ENCODE results near the gene SLC25A17.
A peak's percentile ranks its signal among the peaks of the same experiment; 100 is the strongest.
"Not testable (repeated sequence)": the region's sequence is repeated elsewhere in the genome, so short reads cannot be mapped to it uniquely, and the experiment has no call there.

The SLC25A17 gene, protein sequence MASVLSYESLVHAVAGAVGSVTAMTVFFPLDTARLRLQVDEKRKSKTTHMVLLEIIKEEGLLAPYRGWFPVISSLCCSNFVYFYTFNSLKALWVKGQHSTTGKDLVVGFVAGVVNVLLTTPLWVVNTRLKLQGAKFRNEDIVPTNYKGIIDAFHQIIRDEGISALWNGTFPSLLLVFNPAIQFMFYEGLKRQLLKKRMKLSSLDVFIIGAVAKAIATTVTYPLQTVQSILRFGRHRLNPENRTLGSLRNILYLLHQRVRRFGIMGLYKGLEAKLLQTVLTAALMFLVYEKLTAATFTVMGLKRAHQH

DNA sequence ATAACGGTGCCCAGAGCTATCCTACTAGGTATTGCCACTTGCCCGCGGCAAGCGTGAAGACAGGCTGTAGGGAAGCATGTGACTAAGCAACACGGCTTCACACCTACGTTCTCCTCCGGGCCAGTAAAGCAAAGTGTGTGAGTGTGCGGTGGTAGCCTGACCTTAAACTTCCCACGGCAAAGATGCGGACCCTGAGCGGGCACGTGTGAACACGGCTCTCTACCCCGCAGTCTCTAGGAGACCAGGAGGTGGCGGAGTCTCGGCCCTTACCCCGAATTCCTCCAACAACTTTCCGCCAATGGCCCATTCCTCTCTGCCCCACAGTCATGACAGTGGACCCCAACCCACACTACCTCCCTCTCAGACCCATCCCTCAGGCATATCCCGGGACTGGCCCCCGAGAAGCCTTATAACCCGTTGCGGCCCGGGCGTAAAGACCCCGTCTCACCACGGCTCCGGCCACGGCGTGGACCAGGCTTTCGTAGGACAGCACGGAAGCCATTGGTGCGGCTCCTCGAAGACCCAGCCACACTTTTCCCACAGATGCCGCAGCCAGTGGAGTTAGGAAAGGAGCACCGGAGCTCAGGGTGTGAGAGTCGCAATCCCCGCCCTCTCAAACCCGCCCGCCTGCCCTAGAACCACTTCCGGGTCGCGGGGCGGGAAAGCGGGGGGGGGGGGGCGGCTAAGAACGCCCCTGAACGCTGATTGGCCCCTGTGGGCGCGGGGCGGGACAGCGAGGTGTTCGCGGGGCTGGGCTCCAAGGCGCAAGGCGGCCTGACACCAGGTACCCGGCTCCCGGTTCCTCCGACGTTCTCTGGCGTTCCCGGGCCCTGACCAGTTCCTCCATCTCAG is at the start of gene SLC25A17:
Gene SLC25A17, minus strand, starts transcription at position 600 of the 852 bp plus-strand sequence. Its CDS starts 98 bp downstream, at position 502.
- H3K27me3 Mint-ChIP-seq, result no peaks in the 10 kb centered on the region
- H3K4me3 Mint-ChIP-seq, result peak within 1 kb of the TSS; percentile 75 to 82
- no peaks in the 10 kb centered on the region for H3K9me3 Mint-ChIP-seq
- H3K4me1 Mint-ChIP-seq, result peaks cover 35% of the 10 kb centered on the region
- peak; percentile 76 to 84 for DNase-seq
- peak; percentile 97 for ATAC-seq
- peak within 1 kb of the TSS; percentile 94 to 98 for H3K27ac Mint-ChIP-seq

DNA sequence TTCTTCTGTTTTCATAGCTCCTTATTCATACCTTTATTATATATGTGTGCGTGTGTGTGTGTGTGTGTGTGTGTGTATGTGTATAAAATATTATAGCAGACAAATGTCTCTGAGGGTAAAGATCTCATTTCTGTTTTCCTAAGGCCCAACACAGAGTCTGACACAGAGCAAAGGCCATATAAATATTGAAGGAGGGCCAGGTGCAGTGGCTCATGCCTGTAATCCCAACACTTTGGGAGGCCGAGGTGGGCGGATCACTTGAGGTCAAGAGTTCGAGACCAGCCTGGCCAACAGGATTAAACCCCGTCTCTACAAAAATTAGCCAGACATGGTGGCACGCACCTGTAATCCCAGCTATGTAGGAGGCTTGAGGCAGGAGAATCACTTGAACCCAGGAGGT is 49.2 kb upstream of the SLC25A17 start:
- H3K27me3 Mint-ChIP-seq, ATAC-seq, H3K27ac Mint-ChIP-seq, H3K9me3 Mint-ChIP-seq, H3K4me3 Mint-ChIP-seq, DNase-seq: not testable (repeated sequence)
- peaks cover 11% of the 10 kb centered on the region for H3K4me1 Mint-ChIP-seq

DNA sequence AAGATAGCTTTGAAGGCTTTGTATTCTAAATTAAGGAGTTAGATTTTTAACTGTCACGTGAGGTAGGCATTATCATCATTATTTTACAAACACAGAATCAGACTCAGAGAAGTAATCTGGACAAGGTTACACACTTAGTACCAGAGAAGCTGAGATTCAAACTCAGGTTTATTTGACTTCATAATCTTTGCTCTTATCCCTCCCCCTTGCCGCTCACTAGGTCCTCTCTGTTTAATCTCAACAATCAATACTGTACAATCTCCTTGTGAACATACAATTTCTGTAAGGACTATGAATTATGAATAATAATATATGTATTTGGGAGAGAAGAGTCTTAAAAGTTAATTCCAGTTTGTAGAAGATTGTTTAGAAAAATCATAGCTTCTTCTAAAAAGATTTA is 48.0 kb upstream of the SLC25A17 start:
- no peak overlapping the region for H3K27ac Mint-ChIP-seq
- no peaks in the 10 kb centered on the region for H3K27me3 Mint-ChIP-seq
- H3K4me3 Mint-ChIP-seq, result no peak overlapping the region
- peaks cover 22% of the 10 kb centered on the region for H3K4me1 Mint-ChIP-seq
- DNase-seq, result no peak
- ATAC-seq, result no peak
- no peaks in the 10 kb centered on the region for H3K9me3 Mint-ChIP-seq

DNA sequence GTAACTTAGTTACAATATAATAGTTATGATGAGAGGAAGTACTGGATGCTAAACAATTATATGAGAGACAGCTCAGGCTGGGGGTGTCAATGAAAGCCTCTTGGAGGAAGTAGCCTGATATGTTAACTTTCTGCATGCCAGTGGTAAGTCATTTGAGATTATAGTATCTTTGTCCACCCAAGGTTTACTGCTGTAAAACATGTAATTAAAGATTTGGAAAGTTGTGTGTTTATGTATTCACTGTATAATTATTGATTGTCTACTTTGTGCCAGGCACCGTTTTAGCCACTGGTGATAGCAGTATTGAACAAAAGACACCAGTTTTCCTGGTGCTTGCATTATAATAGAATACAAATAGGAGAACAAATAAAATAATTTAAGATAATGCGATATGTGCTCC is 43.4 kb upstream of the SLC25A17 start:
- H3K4me3 Mint-ChIP-seq, result no peak overlapping the region
- H3K27ac Mint-ChIP-seq, result peak overlapping the region in 1 of 2 donors; percentile 81

GRCh38 chr22:40862013-40862412 is 42.9 kb upstream of the SLC25A17 start, which contains the start of gene DNAJB7:
TSS of gene DNAJB7 (minus strand) at chr22:40862113. CDS start at chr22:40861994, 119 bp downstream.
- no peaks in the 10 kb centered on the region for H3K9me3 Mint-ChIP-seq
- no peaks in the 10 kb centered on the region for H3K27me3 Mint-ChIP-seq
- peaks cover 43% of the 10 kb centered on the region for H3K4me1 Mint-ChIP-seq
- peak within 1 kb of the TSS in 1 of 2 donors; percentile 81 for H3K27ac Mint-ChIP-seq
- ATAC-seq (no peak), DNase-seq (no peak)
- no peak within 1 kb of the TSS for H3K4me3 Mint-ChIP-seq

More for the DNA sequence above, 43.4 kb upstream of the SLC25A17 start:
- H3K4me1 Mint-ChIP-seq, result peaks cover 42% of the 10 kb centered on the region
- no peaks in the 10 kb centered on the region for H3K27me3 Mint-ChIP-seq
- no peaks in the 10 kb centered on the region for H3K9me3 Mint-ChIP-seq
- ATAC-seq (no peak), DNase-seq (no peak)

GRCh38 chr22:40857309-40857855 is 38.2 kb upstream of the SLC25A17 start:
- peak overlapping the region; percentile 99 to 100 for H3K27ac Mint-ChIP-seq
- H3K27me3 Mint-ChIP-seq, result no peaks in the 10 kb centered on the region
- H3K9me3 Mint-ChIP-seq, result no peaks in the 10 kb centered on the region
- no peak for DNase-seq
- H3K4me3 Mint-ChIP-seq, result peak overlapping the region; percentile 92 to 100
- peaks cover 54% of the 10 kb centered on the region for H3K4me1 Mint-ChIP-seq
- ATAC-seq, result no peak

- H3K27me3 Mint-ChIP-seq, result no peaks in the 10 kb centered on the region
- peaks cover 57% of the 10 kb centered on the region for H3K4me1 Mint-ChIP-seq
- peak within 1 kb of the TSS; percentile 99 to 100 for H3K27ac Mint-ChIP-seq
- H3K9me3 Mint-ChIP-seq, result no peaks in the 10 kb centered on the region
- DNase-seq (peak; percentile 97 to 98), ATAC-seq (peak; percentile 96)
- peak within 1 kb of the TSS; percentile 92 to 100 for H3K4me3 Mint-ChIP-seq
Observed at GRCh38 chr22:40856513-40857308, 37.6 kb upstream of the SLC25A17 start, which contains the start of the genes ST13 and XPNPEP3. TSS of gene ST13 (minus strand) at chr22:40856639. CDS start at chr22:40856540, 99 bp downstream. TSS of gene XPNPEP3 (plus strand) at chr22:40857148. CDS start at chr22:40857182, 34 bp downstream.

- peaks cover 62% of the 10 kb centered on the region for H3K4me1 Mint-ChIP-seq
- peak overlapping the region; percentile 99 to 100 for H3K27ac Mint-ChIP-seq
- DNase-seq (no peak), ATAC-seq (peak; percentile 29)
- H3K4me3 Mint-ChIP-seq, result peak overlapping the region; percentile 92 to 100
- no peaks in the 10 kb centered on the region for H3K27me3 Mint-ChIP-seq
- H3K9me3 Mint-ChIP-seq, result no peaks in the 10 kb centered on the region
Observed at GRCh38 chr22:40855979-40856512, 36.9 kb upstream of the SLC25A17 start.

DNA sequence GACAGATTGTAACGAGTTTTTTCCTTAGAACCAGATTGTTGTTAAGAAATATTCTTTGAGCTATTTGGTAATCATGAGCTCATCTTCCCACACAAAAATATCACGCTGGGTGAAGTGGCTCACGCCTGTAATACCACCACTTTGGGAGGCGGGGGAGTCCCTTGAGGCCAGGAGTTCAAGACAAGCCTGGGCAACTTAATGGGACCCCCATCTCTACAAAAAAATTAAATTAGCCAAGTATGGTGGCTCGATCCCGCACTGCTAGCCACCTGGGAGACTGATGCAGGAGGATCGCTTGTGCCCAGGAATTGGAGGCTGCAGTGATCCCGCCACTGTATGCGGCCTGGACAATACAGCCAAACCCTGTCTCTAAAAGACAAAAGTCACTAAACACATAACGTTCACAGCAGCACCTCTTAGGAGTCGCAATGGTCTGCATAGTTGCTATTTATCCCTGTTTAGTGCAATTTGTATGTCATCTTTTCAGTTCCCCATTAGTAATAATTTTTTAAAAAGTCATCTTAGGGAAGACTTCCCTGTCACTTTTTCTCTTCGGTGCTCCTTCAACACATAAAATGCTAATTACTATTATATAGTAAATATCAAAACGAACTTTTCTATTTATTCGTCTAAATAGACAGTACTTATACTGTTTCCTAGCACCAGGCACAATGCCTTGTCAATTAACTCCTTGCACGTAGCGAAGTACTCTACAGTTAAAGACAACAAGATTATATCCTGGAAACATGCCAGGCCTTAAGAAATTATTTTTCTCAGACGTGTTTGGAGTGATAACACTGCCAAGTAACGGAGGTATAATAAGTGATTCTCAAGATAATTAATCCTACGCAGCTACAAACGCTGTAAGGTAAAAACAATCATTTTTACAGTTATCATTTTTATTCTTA is 36.2 kb upstream of the SLC25A17 start:
- ATAC-seq, result no peak
- H3K27me3 Mint-ChIP-seq, result no peaks in the 10 kb centered on the region
- H3K4me3 Mint-ChIP-seq, result peak overlapping the region; percentile 92 to 100
- DNase-seq, result no peak
- peaks cover 62% of the 10 kb centered on the region for H3K4me1 Mint-ChIP-seq
- no peaks in the 10 kb centered on the region for H3K9me3 Mint-ChIP-seq
- H3K27ac Mint-ChIP-seq, result peak overlapping the region; percentile 76 to 90

- Mint-ChIP-seq H3K9me3 (no peaks in the 10 kb centered on the region), H3K27ac (peak overlapping the region; percentile 48 to 90), H3K4me1 (peaks cover 62% of the 10 kb centered on the region), H3K4me3 (peak overlapping the region; percentile 50 to 92), H3K27me3 (no peaks in the 10 kb centered on the region)
- ATAC-seq (no peak), DNase-seq (no peak)
Observed at GRCh38 chr22:40853961-40854360, 34.8 kb upstream of the SLC25A17 start.

GRCh38 chr22:40853333-40853732 is 34.2 kb upstream of the SLC25A17 start:
- peak overlapping the region; percentile 50 to 92 for H3K4me3 Mint-ChIP-seq
- H3K9me3 Mint-ChIP-seq, result no peaks in the 10 kb centered on the region
- no peaks in the 10 kb centered on the region for H3K27me3 Mint-ChIP-seq
- H3K27ac Mint-ChIP-seq, result peak overlapping the region; percentile 48 to 90
- no peak for DNase-seq
- peaks cover 59% of the 10 kb centered on the region for H3K4me1 Mint-ChIP-seq
- ATAC-seq, result no peak

GRCh38 chr22:40845816-40846215 is 26.7 kb upstream of the SLC25A17 start:
- ATAC-seq, H3K9me3 Mint-ChIP-seq, DNase-seq, H3K4me3 Mint-ChIP-seq, H3K27me3 Mint-ChIP-seq: not testable (repeated sequence)
- Mint-ChIP-seq H3K27ac (peak overlapping the region in 1 of 2 donors; percentile 59), H3K4me1 (peaks cover 26% of the 10 kb centered on the region)

- Mint-ChIP-seq H3K4me3 (no peak overlapping the region), H3K27me3 (no peaks in the 10 kb centered on the region), H3K9me3 (no peaks in the 10 kb centered on the region), H3K27ac (no peak overlapping the region), H3K4me1 (peaks cover 21% of the 10 kb centered on the region)
- DNase-seq (no peak), ATAC-seq (no peak)
Observed at GRCh38 chr22:40844951-40845350, 25.8 kb upstream of the SLC25A17 start.

DNA sequence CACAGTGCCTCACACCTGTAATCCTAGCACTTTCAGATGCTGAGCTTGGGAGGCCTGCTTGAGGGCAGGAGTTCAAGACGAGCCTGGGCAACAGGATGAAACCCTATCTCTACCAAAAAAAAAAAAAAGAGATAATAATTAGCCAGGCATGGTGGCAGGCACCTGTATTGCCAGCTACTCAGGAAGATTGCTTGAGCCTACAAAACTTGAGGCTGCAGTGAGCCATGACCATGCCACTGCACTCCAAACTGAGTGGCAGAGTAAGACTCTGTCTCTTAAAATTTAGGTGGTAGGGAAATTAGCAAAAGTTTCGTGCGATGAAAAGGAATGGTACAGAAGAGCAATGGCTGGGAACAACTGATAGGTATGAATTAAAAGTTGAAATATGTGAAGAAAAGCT is 19.3 kb upstream of the SLC25A17 start:
- no peaks in the 10 kb centered on the region for H3K27me3 Mint-ChIP-seq
- no peak for ATAC-seq

More for the DNA sequence above, 19.3 kb upstream of the SLC25A17 start:
- DNase-seq, result no peak
- no peak overlapping the region for H3K4me3 Mint-ChIP-seq
- H3K27ac Mint-ChIP-seq, result peak overlapping the region in 1 of 2 donors; percentile 2
- no peaks in the 10 kb centered on the region for H3K9me3 Mint-ChIP-seq
- peaks cover 13% of the 10 kb centered on the region for H3K4me1 Mint-ChIP-seq

All from stimulated activated naive CD8-positive, alpha-beta T cell treated with anti-CD3 and anti-CD28 coated beads, Interleukin-15, amount 100 ng/mL, for 72 hours (primary cell).